Choroid plexus epithelial cell (primary cell): ENCODE data around the gene SLC22A14.
"Not testable (repeated sequence)": the region's sequence is repeated elsewhere in the genome, so short reads cannot be mapped to it uniquely, and the experiment has no call there.

Source experiments
- DNase-seq: peaks from one replicate; pipeline ENCODE4 v3.0.0-alpha.2; 2010; ENCODE audit warnings: low read depth
- H3K4me3 ChIP-seq: 2 replicates; pipeline ENCODE4 v1.5.1; 2011; ENCODE audit warnings: low read depth, mild to moderate bottlenecking, control low read depth, low read length, moderate library complexity
- CTCF ChIP-seq: conservative IDR thresholded peaks from 2 replicates; pipeline ENCODE4 v1.5.1; 2011; ENCODE audit warnings: low read depth, mild to moderate bottlenecking, control low read depth, inconsistent platforms, low read length, moderate library complexity

SLC22A14 gene

GRCh38 chr3:38276917-38277630, 5.0 kb upstream of the SLC22A14 start:
- TF ChIP-seq CTCF = no peak
- no peak overlapping the region for H3K4me3 ChIP-seq
- DNase-seq = no peak

- DNase-seq = no peak
- TF ChIP-seq CTCF = no peak
- H3K4me3 ChIP-seq = no peak overlapping the region
These were observed 3.3 kb upstream of the SLC22A14 start for GRCh38 chr3:38278841-38279240.

DNA sequence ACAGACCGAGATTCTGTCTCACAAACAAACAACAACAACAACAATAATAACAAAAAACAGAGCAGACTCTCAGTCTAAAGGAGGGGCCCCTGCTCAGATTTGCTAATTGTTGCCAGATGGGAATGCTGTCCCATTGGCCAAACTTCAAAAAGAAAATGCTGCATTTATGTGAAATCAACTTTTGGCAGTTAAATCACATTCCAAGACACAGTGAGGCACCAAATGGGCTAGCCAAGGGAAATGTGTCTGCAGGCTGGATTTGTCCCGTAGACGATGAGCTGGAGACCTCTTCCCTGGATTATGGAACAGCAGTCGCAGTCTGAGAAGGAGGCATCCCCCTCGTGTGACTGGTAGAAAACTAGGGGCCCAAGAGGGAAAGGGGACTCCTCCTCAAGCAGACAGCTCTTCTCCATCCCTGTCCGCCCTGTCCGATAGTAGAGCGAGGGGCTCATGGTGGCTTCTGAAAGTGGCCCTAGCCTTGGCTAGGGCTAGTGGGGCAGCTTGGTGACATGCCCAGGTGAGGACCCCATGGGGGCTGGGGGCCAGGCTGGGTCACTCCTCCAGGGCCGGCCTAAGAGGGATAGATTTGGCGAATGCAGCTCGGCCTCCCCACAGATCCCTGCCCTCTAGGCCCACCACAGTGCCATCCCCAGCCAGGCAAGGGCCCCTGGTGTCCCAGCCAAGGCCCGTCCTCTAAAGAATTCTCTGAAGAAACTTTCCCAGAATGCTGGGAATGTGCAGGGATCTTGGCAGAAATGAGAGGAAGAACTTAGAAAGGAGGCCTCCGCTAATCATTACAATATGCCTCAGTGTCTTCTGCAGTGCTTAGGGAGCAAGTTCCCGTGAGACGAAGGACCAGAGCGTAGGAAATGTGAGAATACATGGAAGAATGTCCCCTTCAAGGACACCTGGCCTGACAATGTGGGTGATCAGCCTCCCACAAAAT, 2.0 kb downstream of the SLC22A14 start:
- H3K4me3 ChIP-seq = no peak overlapping the region
- no peak for TF ChIP-seq CTCF
- peak; percentile 45 for DNase-seq

GRCh38 chr3:38284756-38285150, 2.7 kb downstream of the SLC22A14 start:
- DNase-seq = no peak
- H3K4me3 ChIP-seq = no peak overlapping the region
- no peak for TF ChIP-seq CTCF

DNA sequence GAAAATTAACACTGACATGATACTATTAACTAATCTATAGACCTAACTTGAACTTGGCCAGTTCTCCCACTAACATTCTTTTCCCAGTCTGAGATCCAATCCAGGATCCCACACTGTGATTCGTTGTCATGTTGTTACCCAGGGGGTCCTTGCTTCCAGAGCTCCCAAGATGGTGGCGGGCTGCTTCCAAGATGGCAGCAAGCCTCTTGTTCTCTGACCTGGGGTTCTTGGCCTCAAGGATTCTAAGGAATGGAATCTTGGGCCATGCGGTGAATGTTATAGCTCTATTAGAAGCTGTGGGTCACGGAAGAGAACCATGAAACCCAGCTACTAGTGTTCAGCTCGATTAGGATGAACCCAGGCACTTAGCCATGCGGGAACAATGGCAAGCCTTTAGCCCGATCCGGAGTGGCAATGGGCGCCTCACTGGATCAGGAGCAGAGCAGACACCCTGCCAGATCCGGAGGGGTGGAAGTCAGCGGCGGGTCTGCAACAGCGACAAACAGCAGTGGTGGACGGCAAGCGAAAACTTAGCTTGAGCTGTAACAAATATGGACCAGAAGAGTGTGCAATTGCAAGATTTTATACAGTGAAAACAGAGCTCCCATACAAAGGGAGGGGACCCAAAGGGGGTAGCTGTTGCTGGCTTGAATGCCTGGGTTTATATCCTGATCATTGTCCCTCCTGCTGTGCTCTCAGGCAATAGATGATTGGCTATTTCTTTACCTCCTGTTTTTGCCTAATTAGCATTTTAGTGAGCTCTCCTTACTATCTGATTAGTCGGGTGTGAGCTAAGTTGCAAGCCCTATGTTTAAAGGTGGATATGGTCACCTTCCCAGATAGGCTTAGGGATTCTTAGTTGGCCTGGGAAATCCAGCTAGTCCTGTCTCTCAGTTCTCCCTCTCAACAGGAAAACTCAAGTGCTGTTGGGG, 7.5 kb downstream of the SLC22A14 start:
- not testable (repeated sequence) for DNase-seq, H3K4me3 ChIP-seq

GRCh38 chr3:38297053-38297452, 15.0 kb downstream of the SLC22A14 start:
- DNase-seq, H3K4me3 ChIP-seq: not testable (repeated sequence)

DNA sequence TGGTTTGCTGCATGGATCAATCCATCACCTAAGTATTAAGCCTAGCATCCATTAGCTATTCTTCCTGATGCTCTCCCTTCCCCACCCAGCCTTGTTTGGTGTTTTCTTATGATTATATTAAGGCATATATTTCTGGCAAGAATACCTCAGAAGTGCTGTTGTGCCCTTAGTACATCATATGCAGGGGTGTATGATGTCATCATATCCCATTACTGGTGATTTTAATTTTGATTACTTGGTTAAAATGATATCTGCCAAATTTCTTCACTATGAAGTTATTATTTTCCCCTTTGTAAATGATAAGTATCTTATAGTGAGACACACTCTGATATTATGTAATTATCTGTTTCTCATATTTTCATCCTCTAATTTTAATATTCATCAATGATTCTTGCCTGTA, 15.4 kb downstream of the SLC22A14 start:
- no peak for TF ChIP-seq CTCF
- DNase-seq = no peak
- no peak overlapping the region for H3K4me3 ChIP-seq
